22Rv1 (cell line): ENCODE measurements around the gene CAMSAP1.

Experiments
- ZFX ChIP-seq: fragments of 450-650 bp; IDR thresholded peaks from 2 replicates; pipeline ENCODE4 v1.6.1; 2017; ENCODE audit warnings: antibody characterized with exemption, borderline replicate concordance
- TF ChIP-seq, protein P1 (sequence below): fragments of 450-650 bp; IDR thresholded peaks from 2 replicates; pipeline ENCODE4 v1.5.1; 2017; ENCODE audit warnings: mild to moderate bottlenecking

DNA sequence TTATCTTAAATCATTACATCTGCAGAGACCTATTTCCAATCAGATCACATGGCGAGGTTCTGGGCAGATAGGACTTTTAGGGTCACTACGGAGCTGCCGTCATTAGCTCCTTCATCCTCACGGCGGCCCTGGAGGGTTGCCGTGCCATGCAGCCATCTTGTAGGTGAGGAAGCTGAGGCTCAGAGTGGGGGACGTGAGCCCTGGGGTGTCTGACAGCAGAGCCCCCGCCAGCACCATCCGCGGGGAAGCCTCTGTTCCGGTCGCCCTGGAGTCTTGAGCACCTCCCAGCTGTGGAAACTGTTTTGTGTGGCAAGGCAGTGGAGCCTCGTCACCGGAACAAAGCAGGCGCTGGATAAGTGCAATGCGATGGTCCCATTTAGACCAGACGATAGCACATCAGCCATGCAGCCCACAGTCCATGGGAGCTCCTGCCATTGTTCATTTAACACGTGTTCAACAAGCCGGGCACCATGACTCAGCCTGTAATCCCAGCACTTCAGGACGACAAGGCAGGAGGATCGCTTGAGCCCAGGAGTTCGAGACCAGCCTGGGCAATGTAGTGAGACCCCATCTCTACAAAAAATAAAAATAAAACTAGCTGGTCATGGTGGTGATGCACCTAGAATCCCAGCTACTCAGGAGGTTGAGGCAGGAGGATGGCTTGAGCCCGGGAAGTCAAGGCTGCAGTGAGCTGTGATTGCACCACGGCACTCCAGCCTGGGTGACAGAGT is 143.5 kb downstream of the CAMSAP1 start:
- TF ChIP-seq, protein P1, sequence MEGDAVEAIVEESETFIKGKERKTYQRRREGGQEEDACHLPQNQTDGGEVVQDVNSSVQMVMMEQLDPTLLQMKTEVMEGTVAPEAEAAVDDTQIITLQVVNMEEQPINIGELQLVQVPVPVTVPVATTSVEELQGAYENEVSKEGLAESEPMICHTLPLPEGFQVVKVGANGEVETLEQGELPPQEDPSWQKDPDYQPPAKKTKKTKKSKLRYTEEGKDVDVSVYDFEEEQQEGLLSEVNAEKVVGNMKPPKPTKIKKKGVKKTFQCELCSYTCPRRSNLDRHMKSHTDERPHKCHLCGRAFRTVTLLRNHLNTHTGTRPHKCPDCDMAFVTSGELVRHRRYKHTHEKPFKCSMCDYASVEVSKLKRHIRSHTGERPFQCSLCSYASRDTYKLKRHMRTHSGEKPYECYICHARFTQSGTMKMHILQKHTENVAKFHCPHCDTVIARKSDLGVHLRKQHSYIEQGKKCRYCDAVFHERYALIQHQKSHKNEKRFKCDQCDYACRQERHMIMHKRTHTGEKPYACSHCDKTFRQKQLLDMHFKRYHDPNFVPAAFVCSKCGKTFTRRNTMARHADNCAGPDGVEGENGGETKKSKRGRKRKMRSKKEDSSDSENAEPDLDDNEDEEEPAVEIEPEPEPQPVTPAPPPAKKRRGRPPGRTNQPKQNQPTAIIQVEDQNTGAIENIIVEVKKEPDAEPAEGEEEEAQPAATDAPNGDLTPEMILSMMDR, result no peak
- no peak for TF ChIP-seq ZFX
